GM18520 (cell line): Measurements from ENCODE around the gene NPBWR2.
"Not testable (repeated sequence)": the region's sequence is repeated elsewhere in the genome, so short reads cannot be mapped to it uniquely, and the experiment has no call there.

ENCODE experiments used
- ATAC-seq: cut with Tn5 transposase; IDR thresholded peaks from one replicate; pipeline ENCODE4 v1.9.1; 2021; ENCODE audit not compliant: unreplicated experiment

The NPBWR2 gene

DNA sequence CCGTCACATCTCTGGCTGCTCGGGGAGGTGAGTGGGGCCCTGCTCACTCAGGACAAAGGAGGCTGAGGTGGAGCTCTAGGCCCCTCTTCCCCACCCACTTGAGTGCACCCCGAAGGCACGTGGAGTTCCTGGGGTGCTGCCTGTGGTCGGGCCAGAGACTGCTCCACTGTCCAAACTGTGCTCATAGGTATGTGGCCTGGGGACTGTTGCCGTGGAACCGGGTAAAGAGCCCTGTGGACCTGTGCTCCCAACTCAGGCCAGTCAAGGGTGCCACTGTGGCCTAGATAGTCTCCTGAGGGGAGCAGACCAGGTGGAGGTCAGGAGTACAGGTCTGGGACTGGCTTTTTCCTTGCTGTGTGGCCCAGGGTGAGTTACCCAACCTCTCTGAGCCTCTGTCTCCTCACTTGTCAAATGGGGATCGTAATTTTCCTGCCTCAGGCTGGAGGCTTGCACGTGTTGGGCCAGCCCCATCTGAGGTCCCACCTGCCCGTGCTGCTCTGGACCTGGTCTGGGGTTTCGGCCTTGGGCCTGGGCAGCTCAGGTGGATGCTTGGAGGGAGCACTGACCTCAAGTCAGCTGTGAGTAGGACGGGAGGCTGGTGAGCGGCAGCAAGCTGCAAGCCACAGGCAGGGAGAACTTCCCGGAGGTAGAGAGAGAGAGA, 12.4 kb upstream of the NPBWR2 start:
- no peak for ATAC-seq

DNA sequence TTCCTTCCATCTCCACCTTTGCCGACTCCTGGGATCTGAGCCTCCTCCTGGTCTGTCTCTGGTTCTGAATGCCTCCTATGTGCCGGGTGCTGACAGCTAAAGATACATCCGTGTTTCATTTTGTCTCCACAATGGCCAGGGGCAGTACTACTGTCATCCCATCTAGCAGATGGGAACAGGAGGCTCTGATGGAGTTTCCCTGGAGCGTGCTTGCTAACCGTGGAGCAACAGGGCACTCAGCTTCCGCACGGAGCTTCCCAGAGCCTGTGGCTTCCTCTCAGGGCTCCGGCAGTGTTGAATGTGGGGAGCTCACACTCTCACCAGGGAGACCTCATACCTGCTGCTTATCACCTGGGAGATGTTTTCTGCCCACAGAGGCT, 11.9 kb upstream of the NPBWR2 start:
- no peak for ATAC-seq

DNA sequence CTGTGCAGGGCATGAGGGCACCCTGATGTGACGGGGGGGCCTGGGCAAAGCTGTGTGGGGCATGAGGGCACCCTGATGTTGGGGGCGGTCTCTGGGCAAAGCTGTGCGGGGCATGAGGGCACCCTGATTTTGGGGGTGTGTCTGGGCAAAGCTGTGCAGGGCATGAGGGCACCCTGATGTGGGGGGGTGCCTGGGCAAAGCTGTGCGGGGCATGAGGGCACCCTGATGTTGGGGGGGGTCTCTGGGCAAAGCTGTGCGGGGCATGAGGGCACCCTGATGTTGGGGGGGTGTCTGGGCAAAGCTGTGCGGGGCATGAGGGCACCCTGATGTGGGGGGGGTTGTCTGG, 10.0 kb upstream of the NPBWR2 start:
- ATAC-seq = not testable (repeated sequence)

DNA sequence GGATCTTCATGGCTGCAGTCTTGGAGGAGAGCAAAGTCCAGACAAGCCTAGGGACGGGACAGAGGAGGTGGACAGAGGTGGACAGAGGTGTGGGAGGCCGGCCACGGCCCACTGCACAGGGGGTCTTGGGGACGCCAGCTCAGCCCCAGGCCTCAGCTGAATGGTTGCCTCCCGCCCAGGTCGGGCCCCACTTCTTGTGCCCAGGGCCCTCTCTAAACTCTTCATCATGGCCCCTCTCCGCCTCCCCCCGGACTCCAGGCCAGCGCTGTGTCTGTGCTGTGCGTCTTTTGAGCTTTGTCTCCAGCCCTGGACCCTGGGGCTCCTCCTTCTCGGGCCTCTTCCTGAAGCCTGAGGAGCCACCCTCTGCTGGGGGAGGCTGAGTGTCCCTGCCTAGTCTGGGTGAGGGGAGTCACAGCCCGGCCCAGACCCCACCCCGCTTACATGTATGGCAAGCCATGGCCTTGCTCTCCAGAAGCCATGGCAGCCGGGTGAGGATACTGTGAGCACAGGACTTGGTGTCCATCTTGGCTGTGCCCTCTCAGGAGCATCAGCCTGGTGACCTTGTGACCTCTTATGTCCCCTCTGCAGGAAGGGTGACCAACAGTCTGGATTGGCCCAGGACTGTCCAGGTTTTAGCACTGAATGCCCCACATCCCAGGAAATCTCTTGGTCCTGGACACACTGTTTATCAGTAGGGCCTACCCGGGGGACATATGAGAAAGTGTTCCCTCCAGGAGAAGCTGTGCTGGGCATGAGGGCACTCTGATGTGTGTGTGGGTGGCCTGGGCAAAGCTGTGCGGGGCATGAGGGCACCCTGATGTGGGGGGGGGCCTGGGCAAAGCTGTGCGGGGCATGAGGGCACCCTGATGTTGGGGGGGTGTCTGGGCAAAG, 9.4 kb upstream of the NPBWR2 start:
- no peak for ATAC-seq

DNA sequence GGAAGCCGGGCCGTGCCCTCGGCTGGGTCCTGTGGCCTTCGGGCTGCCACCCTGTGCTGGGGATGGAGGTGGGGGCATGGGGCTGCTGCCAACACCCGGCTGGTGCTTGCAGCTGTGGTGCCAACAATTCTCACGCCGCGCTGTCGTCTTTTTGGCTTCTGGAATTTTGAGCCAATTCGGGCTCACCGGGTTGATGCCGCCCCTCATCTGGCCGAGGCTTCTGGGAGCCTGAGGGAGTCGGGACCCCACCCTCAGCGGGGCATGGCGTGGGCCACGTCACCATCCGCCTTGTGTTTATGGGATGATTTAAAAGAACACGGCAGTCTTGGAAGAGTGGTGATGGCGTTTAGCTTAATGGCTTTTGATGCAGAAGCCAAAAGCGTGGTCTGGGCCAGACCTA, 8.7 kb upstream of the NPBWR2 start:
- ATAC-seq = no peak

DNA sequence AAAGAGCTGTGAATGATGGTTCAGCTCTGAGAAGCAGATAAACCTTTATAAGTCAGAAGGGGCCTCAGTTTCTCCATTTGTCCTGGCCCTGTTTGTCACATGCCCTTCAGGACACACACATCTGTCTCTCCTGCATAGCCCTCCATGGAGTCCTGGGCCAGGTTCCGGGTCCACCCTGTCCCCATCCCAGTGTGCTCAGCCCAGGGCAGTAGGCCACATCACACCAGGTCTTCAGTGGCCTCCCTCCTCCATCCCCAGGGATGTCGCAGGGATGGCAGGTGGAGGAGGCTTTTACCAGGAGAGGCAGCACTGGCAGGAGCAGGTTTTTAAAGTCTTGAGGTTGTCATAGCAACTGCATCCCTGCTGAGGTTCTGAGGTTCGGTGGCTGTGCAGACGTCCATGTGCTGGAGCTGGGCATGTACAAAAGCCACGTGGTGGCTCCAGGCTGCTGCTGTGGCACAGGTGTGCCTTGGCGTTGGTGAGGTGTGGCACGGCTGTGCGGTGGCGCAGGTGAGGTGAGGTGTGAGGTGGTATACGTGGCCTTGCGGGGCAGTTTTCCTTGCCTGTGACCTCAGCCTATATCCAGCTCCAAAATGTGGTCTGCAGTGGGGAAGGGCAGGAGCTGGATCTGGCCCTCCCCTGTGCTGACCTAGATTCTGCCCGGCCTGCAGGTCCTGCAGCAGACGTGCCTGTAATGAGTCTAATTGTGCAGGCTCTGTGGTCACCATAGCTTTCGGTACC, 8.0 kb upstream of the NPBWR2 start:
- no peak for ATAC-seq

DNA sequence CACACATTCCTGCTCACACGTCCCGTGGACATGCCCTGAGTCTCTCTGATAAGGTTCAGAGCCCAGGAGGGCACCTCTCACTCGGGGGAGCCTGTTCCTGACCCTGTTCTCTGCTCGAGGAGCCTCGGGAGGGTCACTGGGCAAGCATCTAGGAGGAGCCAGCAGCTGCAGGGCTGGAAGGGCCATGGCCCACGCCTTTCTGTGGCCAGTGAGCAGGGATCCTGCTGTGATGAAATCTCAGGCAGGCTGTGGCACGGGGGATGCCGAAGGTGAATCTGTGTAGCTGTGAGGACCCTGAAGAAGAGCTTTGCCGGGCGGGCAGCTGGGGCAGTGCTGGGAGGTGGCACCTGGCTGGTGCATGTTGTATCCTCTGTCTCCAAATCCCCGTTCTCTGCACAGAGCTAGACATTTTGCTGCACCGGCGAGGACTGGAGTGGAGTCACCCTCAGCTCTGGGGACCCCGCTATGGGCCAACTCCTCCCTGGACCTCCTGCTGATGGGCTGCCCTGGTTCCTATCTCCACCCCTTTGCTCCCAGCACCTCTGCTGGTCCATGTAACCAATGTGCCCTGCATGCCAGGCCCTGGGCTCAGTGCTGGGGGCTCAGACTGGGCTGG, 7.1 kb upstream of the NPBWR2 start:
- no peak for ATAC-seq

DNA sequence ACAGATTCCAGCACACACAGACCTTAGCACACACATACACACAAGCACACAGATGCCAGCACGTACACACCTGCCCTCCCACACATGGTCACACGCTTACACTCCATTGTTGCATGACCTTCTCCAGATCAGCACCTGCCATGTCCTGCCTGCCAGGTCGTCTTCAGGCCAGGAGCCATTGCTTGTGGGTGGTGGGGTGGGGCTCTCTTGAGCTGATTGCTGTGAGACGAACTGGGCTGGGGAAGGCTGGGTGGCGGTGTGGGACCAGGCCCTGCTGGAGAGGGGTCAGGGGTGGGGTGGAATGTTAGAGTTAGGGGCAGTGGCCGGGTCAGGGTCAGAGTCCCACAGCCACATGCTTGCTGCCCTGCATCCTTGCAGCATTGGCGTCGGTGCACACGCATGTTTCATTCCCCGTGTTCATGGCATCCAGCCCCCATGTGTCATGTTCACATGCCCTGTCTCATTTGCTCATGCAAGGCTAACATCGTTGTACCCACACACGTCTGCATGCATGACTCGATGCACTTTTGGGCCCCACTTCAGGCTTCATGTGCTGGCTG, 6.5 kb upstream of the NPBWR2 start:
- ATAC-seq = no peak

DNA sequence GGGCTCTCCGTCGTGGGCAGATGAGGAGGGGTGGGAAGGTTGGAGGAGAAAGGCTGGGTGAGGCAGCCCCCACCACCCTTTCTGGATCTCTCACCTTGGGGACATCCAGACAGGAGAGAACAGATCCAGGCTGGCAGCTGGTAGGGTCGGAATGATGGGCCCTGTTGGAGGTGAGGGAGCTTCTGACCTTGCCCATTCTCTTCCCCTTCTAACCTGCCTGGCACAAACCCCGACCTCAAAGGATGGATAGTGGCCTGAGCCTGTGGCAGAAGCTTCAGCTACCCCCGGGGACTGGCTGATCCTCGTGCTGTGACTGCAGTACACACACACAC, 6.0 kb upstream of the NPBWR2 start:
- ATAC-seq = no peak

DNA sequence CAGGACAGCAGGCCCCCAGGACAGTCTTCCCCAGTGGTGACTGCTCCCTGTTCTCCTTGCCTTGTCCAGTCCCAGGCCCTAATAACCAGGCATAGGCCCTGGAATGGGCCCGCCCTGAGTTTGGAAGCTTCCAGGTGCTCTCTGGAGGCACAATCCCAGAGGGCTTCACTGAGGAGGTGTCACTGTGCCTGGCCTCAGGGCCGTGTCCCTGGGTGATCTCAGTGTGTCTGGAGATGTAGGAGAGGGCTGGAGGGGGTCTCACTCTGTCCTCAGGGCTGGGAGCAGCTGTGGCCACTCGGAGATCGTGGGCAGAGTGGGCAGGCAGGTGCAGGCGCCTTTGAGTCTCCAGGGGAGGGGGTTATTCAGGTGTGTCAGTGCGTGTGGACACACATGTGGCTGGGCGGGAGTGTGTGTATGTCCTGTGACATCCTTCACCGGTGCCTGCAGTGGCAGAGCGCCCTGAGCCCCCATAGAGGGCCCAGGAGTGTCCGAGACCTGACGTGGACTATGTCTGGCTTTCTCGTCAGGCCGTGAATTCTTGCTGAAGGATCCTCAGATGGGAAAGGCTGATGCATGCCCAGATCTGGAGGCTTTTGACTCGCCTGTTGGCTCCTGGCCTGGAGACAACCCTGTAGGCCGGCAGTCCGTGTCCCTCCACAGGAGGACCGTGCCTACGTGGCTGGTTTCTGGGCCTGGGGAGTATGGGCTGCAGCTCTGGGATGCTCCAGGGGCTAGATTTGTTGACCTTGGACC, 5.5 kb upstream of the NPBWR2 start:
- no peak for ATAC-seq

DNA sequence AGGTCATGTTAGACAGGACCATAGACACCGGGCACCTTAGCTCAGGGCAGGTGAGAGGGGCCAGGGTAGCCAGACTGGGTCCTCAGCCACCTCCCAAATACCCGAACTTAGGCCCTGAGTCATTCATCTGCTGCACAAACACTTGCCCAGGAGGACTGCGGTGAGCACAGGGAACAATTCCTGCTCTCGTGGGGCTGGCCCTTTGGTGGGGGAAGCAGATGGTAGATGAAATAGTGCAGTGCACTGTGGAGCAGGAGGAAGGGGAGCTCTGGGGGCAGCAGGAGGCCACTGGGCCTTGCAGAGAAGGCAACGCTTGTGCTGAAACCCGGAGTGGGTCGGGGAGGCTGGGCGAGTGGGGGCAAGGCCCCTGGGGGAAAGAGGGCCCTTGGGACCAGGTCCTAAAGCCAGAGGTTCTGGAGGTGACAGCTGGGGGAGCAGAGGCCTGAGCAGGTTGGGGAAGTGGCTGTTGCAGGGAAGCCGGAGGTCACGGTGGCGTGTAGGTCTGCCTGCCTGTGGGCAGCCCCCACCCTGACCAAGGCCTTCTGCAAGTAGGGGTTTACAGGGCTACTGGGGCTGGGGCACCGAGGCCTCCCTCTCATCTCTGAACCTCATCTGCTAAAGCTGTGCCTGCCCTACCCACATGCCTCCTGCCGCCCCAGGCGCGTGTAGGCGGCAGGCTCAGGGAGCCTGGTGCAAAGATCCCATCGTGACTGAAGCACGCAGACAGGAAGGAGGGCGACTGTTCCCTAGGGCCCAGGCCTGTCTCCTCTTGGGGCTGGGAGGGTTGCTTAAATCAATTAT, 4.7 kb upstream of the NPBWR2 start:
- no peak for ATAC-seq

DNA sequence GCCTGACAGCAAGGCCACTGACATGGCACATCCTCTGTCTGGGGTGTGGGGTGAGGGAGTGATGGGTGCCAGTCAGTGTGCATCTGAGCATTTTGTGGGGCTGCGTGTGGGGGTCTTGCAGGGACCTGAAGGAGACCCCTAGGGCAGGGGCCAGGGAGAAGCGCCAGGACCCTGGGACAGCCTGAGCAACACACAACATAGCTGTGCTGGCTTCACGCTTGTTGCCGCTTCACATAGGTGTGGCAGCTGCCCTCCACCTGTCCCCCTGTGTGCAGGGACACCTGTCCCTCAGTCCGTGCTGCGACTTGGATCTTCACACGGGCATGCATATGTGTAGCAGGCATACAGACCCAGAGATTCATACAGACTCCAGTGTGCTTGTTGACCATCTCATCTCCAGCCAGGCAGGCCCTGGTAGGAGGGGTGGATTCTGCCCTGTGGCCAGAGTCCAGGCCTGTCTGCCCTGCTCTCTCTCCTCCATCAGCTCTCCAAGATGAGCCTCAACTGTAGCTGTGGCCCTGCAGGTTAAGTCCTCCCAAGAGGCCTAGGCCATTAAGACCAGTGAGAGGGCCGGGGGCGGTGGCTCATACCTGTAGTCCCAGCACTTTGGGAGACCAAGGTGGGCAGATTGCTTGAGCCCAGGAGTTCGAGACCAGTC, 3.2 kb upstream of the NPBWR2 start:
- ATAC-seq = no peak

DNA sequence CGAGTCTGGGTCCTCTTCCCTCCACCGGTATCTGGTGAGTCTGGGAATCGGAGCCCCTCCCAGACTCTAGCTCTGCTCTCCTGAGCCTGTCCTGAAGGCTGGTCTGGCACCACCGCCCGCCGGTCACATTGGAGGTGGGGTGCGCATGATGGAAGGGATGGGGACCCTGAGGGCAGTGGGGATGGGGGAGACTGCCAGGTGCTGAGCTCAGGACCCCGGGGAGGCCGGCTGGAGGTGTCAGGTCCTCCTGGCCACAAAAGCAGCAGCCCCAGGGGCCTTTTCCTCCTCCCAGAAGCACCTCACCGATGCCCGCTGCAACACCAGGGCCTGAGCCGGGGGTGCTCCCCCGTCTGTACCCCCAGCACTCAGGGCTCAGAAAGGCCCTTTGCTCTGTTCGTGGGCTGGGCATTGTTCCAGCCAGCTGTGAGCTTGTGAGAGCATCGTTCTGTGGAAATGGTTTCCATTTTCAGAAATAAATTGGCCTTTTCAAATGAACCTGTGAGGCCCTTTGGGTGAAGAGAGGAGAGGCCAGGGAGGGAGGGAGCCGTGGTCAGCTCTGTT, 2.5 kb upstream of the NPBWR2 start:
- ATAC-seq = no peak

DNA sequence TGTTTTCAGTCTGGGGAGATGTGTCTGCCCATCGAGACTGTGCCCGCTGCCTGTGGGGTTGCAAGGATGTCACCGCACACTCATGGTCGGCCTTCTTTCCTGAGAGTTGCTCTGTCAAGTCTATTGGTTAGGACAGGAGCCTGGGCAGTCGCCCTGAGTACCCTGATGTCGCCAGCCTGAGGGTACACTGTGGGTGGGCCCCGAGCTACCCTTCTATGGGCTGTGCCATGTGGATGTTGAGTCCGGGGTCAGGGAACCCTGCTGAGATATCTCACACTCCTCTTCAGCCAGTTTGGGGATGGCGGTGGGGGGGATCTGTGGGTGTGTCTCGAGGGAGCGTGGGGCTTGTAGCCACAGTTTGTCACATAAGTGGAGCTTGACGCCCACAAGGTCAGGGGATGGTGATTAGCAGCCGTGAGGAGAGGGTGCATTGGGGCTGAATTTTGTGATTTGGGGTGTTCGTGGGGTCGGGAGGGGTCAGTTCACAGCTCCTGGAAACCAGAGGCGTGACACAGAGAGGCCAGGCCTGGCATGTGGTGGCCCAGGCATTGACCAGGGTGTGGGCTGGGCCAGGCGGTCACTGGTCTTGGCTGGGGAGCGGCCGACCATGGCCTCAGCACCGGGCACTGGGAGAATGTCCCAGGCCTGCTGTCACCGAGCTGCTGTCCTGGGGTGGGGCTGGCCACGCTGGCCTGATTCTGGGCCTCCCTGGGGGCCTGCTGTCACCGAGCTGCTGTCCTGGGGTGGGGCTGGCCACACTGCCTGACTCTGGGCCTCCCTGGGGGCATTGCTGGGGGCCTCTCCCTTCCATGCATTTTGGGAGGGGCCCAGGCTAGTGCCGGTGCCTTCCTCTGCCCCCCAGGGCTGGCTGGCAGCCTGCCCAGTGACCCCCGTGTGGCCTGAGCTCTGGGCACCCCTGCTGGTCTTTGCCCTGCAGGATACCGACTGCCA, 1.6 kb upstream of the NPBWR2 start:
- no peak for ATAC-seq

DNA sequence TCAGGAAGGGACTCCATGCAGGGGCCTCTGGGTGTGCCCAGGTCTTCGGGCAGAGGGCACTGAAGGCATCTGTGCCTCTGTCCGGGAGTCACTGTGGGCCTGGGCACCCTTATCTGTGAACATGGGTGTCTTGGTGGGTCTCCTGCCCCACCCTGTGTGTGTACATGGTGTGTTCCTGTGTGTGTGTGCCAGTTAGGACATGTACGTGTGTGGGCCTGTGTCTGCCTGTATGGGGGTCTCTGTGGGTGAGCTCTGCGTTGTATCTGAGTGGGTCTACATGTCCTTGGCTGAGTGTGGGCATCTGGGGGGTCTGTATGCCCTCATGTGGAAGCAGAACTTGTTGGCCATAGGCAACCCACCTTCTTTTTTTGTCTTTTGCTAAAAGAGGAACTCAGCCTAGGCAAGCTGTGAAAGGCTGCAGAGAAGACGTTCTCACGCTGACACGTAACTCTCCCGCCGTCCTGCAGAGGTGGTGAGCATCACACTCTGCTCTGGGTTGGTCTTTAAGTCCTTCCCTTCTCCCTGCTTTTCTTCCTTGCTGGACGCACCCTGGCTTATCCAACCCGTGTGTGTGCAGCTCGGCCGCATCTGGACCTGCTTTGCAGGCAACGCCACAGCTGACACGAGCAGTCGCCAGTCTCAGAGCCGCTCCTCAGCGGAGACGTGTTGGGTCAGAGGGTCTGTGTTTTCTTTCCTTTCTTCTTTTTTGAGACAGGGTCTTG, 532 bp upstream of the NPBWR2 start:
- no peak for ATAC-seq

DNA sequence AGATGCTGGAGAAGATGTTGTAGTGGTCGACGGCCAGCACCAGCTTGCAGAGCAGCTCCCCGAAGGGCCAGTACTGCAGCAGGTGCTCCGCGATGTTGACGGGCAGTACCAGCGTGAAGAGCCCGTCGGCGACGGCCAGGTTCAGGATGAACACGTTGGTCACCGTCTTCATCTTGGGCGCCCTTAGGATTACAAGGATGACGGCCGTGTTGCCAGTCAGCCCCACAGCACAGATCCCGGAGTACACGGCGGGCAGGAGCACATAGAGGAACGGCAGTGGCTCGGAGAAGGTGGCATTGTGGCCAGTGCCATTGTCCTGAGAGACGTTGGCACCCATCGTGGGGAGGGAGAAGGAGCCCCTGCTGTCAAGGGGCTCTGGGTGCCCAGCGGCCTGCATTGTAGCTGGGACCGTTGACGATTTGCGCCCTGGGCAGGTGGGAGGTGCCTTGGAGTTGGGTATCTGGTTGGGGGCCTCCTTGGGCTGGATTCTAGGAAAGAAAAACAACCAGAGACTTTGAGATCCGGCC, 867 bp downstream of the NPBWR2 start:
- no peak for ATAC-seq

DNA sequence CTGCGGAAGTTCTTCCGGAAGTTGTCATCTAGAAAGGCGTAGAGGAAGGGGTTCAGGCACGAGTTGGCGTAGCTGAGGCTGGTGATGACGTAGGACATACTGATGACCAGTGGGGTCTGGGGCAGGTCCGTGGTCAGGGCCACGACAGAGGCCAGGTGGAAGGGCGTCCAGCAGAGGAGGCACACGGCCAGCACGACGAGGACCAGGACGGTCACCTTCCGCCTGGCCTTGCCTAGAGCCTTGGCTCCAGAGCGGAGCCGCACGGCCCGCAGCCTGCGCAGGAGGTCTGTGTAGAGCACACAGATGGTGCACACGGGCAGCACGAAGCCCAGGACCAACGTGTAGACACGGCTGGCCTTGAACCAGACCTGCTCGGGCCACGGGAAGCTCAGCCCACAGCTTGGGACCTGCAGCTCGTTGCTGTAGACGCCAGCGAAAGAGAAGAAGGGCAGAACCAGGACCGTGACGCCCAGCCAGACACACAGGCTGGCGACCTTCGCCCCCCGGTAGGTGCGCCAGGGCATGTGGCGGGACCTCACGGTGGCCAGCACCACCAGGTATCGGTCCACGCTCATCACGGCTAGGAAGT, 1.4 kb downstream of the NPBWR2 start:
- ATAC-seq = no peak
